ENCODE data around the gene ADAMTS17.
A peak's percentile ranks its signal among the peaks of the same experiment; 100 is the strongest.

Gene ADAMTS17

GRCh38 chr15:100308213-100308600 lies 33.6 kb downstream of the ADAMTS17 start:
- peak; percentile 55 for DNase-seq (ENCODE audit: low read depth)
- H3K4me3 ChIP-seq (ENCODE audit: low read depth, low read length), result no peak overlapping the region
- no peak for TF ChIP-seq MYC (IDR thresholded peaks at IDR 0.05; ENCODE audit: low read depth, low read length)
- no peak for TF ChIP-seq CTCF (IDR thresholded peaks at IDR 0.05; ENCODE audit: low read depth, low read length)
- TF ChIP-seq MAX (IDR thresholded peaks at IDR 0.05; ENCODE audit: low read depth, low read length), result no peak
- no peak for TF ChIP-seq POLR2A (IDR thresholded peaks at IDR 0.05; ENCODE audit: extremely low read depth, insufficient read length)

- TF ChIP-seq POLR2A (IDR thresholded peaks at IDR 0.05; ENCODE audit: extremely low read depth, insufficient read length) (no peak), MAX (IDR thresholded peaks at IDR 0.05; ENCODE audit: low read depth, low read length) (no peak), MYC (IDR thresholded peaks at IDR 0.05; ENCODE audit: low read depth, low read length) (no peak), CTCF (IDR thresholded peaks at IDR 0.05; ENCODE audit: low read depth, low read length) (no peak)
- DNase-seq (ENCODE audit: low read depth), result no peak
- H3K4me3 ChIP-seq (ENCODE audit: low read depth, low read length), result no peak overlapping the region
These were observed 34.2 kb downstream of the ADAMTS17 start for GRCh38 chr15:100307241-100308212.

- H3K4me3 ChIP-seq (ENCODE audit: low read depth, low read length), result no peak overlapping the region
- no peak for TF ChIP-seq POLR2A (IDR thresholded peaks at IDR 0.05; ENCODE audit: extremely low read depth, insufficient read length)
- no peak for TF ChIP-seq MAX (IDR thresholded peaks at IDR 0.05; ENCODE audit: low read depth, low read length)
- no peak for TF ChIP-seq MYC (IDR thresholded peaks at IDR 0.05; ENCODE audit: low read depth, low read length)
- TF ChIP-seq CTCF (IDR thresholded peaks at IDR 0.05; ENCODE audit: low read depth, low read length), result no peak
- DNase-seq (ENCODE audit: low read depth), result no peak
These were observed 35.7 kb downstream of the ADAMTS17 start for GRCh38 chr15:100306098-100306497.

GRCh38 chr15:100301910-100302431 lies 39.8 kb downstream of the ADAMTS17 start:
- H3K4me3 ChIP-seq (ENCODE audit: low read depth, low read length), result no peak overlapping the region
- no peak for TF ChIP-seq POLR2A (IDR thresholded peaks at IDR 0.05; ENCODE audit: extremely low read depth, insufficient read length)
- no peak for TF ChIP-seq MAX (IDR thresholded peaks at IDR 0.05; ENCODE audit: low read depth, low read length)
- TF ChIP-seq MYC (IDR thresholded peaks at IDR 0.05; ENCODE audit: low read depth, low read length), result no peak
- no peak for TF ChIP-seq CTCF (IDR thresholded peaks at IDR 0.05; ENCODE audit: low read depth, low read length)
- DNase-seq (ENCODE audit: low read depth), result no peak

- no peak for TF ChIP-seq MYC (IDR thresholded peaks at IDR 0.05; ENCODE audit: low read depth, low read length)
- TF ChIP-seq POLR2A (IDR thresholded peaks at IDR 0.05; ENCODE audit: extremely low read depth, insufficient read length), result no peak
- no peak for TF ChIP-seq MAX (IDR thresholded peaks at IDR 0.05; ENCODE audit: low read depth, low read length)
- no peak for TF ChIP-seq CTCF (IDR thresholded peaks at IDR 0.05; ENCODE audit: low read depth, low read length)
- no peak for DNase-seq (ENCODE audit: low read depth)
- no peak overlapping the region for H3K4me3 ChIP-seq (ENCODE audit: low read depth, low read length)
These were observed 43.5 kb downstream of the ADAMTS17 start for GRCh38 chr15:100298257-100298656.
